ENCODE results near the gene APOL4.

DNA sequence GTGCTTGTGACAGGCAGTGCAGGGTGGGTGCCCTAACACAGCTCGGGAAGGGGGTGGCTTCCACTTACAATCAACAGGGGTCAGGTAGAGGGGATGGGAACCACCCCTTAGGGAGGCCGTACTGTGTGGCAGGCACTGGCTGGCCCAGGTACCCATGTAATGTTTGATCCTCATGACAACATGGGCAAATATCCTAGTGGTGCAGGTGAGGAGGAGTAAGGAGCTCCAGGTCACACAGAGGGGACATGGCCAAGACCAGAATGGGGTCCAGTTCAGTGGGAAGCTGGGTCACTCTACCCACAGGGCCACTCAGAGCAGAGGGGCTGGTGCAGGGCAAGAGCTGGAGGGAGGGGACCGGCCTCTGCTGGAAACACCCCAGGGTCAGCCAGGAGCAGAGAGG lies 3.1 kb downstream of the APOL4 start:
- TF ChIP-seq CTCF (optimal IDR thresholded peaks at IDR 0.05 in 1 of 3, IDR thresholded peaks at IDR 0.05 in 1 of 3, conservative IDR thresholded peaks at IDR 0.05 in 1 of 3; ENCODE audit: extremely low read depth in 1 of 3, insufficient read depth in 2 of 3, low read length in 3 of 3) (no peak), EZH2 (IDR thresholded peaks at IDR 0.05; ENCODE audit: low read length) (no peak)

All from keratinocyte (primary cell).